AG04449 (cell line): ENCODE results near the gene FCGR1A.
"Not testable (repeated sequence)": the region's sequence is repeated elsewhere in the genome, so short reads cannot be mapped to it uniquely, and the experiment has no call there.

Experiments used
- CTCF ChIA-PET: fragments of 350-600 bp; formaldehyde crosslinking; extraction: SDS; loops from one replicate; lab custom pipeline; 2021; ENCODE audit warnings: antibody characterized with exemption; lab: Yijun Ruan, JAX
- POLR2A ChIA-PET: fragments of 400-600, 350-600 bp; formaldehyde crosslinking; extraction: SDS; loops from one replicate; lab custom pipeline; 2020; ENCODE audit warnings: antibody characterized with exemption, inconsistent platforms; lab: Yijun Ruan, JAX
- DNase-seq: peaks from one replicate; pipeline ENCODE4 v3.0.0-alpha.2; 2010; ENCODE audit warnings: low read depth, low spot score
- H3K4me3 ChIP-seq: 2 replicates; pipeline ENCODE4 v1.5.1; 2011; ENCODE audit warnings: low read depth, mild to moderate bottlenecking, control low read depth, low read length

Gene FCGR1A

GRCh38 chr1:149782600-149782999, at the start of gene FCGR1A:
TSS of gene FCGR1A (plus strand) at chr1:149782694. CDS start at chr1:149782744, 50 bp downstream.
- CTCF ChIA-PET, H3K4me3 ChIP-seq, POLR2A ChIA-PET, DNase-seq: not testable (repeated sequence)

- H3K4me3 ChIP-seq, CTCF ChIA-PET: not testable (repeated sequence)
Measured at GRCh38 chr1:149732781-149733180, 49.7 kb upstream of the FCGR1A start.

GRCh38 chr1:149734692-149735091, 47.8 kb upstream of the FCGR1A start:
- CTCF ChIA-PET, DNase-seq, POLR2A ChIA-PET, H3K4me3 ChIP-seq: not testable (repeated sequence)

More at GRCh38 chr1:149732781-149733180, 49.7 kb upstream of the FCGR1A start:
- DNase-seq, POLR2A ChIA-PET: not testable (repeated sequence)

GRCh38 chr1:149740148-149740581, 42.3 kb upstream of the FCGR1A start:
- CTCF ChIA-PET, H3K4me3 ChIP-seq, DNase-seq, POLR2A ChIA-PET: not testable (repeated sequence)

GRCh38 chr1:149740590-149741230, 41.8 kb upstream of the FCGR1A start:
- H3K4me3 ChIP-seq, CTCF ChIA-PET, POLR2A ChIA-PET, DNase-seq: not testable (repeated sequence)

- DNase-seq, POLR2A ChIA-PET, CTCF ChIA-PET, H3K4me3 ChIP-seq: not testable (repeated sequence)
Measured at GRCh38 chr1:149741914-149742313, 40.6 kb upstream of the FCGR1A start.

- CTCF ChIA-PET, DNase-seq, H3K4me3 ChIP-seq, POLR2A ChIA-PET: not testable (repeated sequence)
Measured at GRCh38 chr1:149746463-149747356, 35.8 kb upstream of the FCGR1A start.

GRCh38 chr1:149747359-149748143, 34.9 kb upstream of the FCGR1A start:
- POLR2A ChIA-PET, H3K4me3 ChIP-seq, DNase-seq, CTCF ChIA-PET: not testable (repeated sequence)

GRCh38 chr1:149748144-149748500, 34.4 kb upstream of the FCGR1A start:
- POLR2A ChIA-PET, CTCF ChIA-PET: not testable (repeated sequence)

GRCh38 chr1:149750562-149750961, 31.9 kb upstream of the FCGR1A start:
- POLR2A ChIA-PET, CTCF ChIA-PET, DNase-seq, H3K4me3 ChIP-seq: not testable (repeated sequence)

More at GRCh38 chr1:149748144-149748500, 34.4 kb upstream of the FCGR1A start:
- not testable (repeated sequence) for H3K4me3 ChIP-seq, DNase-seq

- POLR2A ChIA-PET, DNase-seq, CTCF ChIA-PET, H3K4me3 ChIP-seq: not testable (repeated sequence)
Measured at GRCh38 chr1:149752186-149752585, 30.3 kb upstream of the FCGR1A start.

- H3K4me3 ChIP-seq, DNase-seq, CTCF ChIA-PET, POLR2A ChIA-PET: not testable (repeated sequence)
Measured at GRCh38 chr1:149753466-149753865, 29.0 kb upstream of the FCGR1A start.

- H3K4me3 ChIP-seq, DNase-seq, CTCF ChIA-PET, POLR2A ChIA-PET: not testable (repeated sequence)
Measured at GRCh38 chr1:149755294-149755693, 27.2 kb upstream of the FCGR1A start.

- POLR2A ChIA-PET, H3K4me3 ChIP-seq, DNase-seq, CTCF ChIA-PET: not testable (repeated sequence)
Measured at GRCh38 chr1:149762294-149762693, 20.2 kb upstream of the FCGR1A start.

GRCh38 chr1:149764087-149764800, 18.2 kb upstream of the FCGR1A start:
- POLR2A ChIA-PET, DNase-seq, H3K4me3 ChIP-seq, CTCF ChIA-PET: not testable (repeated sequence)
